Measurements from ENCODE around the gene BRD3. TPM values are rescaled to one million over a fixed set of nuclear protein-coding genes. Genes with fewer than 3 reads are reported as not detected.

BRD3 gene
- total RNA-seq, 1 donor from 2014 or later, result 128 TPM

- H3K27ac Mint-ChIP-seq (ENCODE audit: unreplicated experiment), result no peak overlapping the region
- peaks cover 5% of the 10 kb centered on the region for H3K36me3 Mint-ChIP-seq (ENCODE audit: unreplicated experiment)
- H3K9me3 Mint-ChIP-seq (ENCODE audit: unreplicated experiment), result peaks cover 7% of the 10 kb centered on the region
- peaks cover 11% of the 10 kb centered on the region for H3K27me3 Mint-ChIP-seq (ENCODE audit: unreplicated experiment)
- no peak overlapping the region for H3K4me3 Mint-ChIP-seq (ENCODE audit: unreplicated experiment)
- peaks cover 19% of the 10 kb centered on the region for H3K4me1 Mint-ChIP-seq (ENCODE audit: low read depth, unreplicated experiment)
- no peak for DNase-seq
- no peak for TF ChIP-seq CTCF (IDR thresholded peaks at IDR 0.05; ENCODE audit: partially characterized antibody, unreplicated experiment)
These were observed 36.9 kb downstream of the BRD3 start for GRCh38 chr9:134030821-134031470.

- H3K27ac Mint-ChIP-seq (ENCODE audit: unreplicated experiment), result no peak overlapping the region
- TF ChIP-seq CTCF (IDR thresholded peaks at IDR 0.05; ENCODE audit: partially characterized antibody, unreplicated experiment), result no peak
- DNase-seq, result no peak
- H3K4me3 Mint-ChIP-seq (ENCODE audit: unreplicated experiment), result no peak overlapping the region
- peaks cover 5% of the 10 kb centered on the region for H3K36me3 Mint-ChIP-seq (ENCODE audit: unreplicated experiment)
- H3K9me3 Mint-ChIP-seq (ENCODE audit: unreplicated experiment), result peaks cover 10% of the 10 kb centered on the region
- peaks cover 19% of the 10 kb centered on the region for H3K4me1 Mint-ChIP-seq (ENCODE audit: low read depth, unreplicated experiment)
- H3K27me3 Mint-ChIP-seq (ENCODE audit: unreplicated experiment), result peaks cover 11% of the 10 kb centered on the region
These were observed 38.3 kb downstream of the BRD3 start for GRCh38 chr9:134029248-134030226.

DNA sequence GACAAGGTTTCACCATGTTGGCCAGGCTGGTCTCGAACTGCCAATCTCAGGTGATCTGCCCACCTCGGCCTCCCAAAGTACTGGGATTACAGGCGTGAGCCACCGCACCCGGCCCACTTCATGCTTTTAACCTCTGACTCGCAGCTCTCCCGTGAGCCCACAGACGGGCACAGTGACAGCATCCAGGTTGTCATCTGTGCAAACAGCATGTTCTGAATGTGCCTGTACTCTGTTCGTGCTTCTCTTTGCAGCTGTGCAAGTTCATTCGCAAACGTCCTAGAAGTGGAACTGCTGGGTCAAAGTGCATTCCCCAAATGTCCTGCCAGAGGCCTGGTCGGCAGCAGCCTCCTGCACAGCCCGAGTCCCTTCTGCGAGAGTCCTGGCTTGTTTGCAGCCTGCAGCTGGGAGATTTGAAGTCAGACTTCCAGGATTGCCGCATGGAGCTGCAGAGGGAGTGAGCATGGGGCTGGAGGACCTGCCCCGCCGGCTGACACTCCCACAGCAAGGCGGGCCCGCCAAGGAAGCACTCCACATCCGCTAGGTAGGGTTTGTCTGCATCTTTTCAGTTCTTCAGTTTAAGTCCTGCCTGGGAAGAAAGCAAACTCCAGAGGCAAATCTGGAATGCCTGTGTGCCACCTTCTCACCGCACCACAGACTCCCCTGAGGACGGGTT, 39.1 kb downstream of the BRD3 start:
- TF ChIP-seq CTCF (IDR thresholded peaks at IDR 0.05; ENCODE audit: partially characterized antibody, unreplicated experiment), result no peak
- no peak for DNase-seq
- H3K4me3 Mint-ChIP-seq (ENCODE audit: unreplicated experiment), result peak overlapping the region; percentile 11
- peaks cover 14% of the 10 kb centered on the region for H3K27me3 Mint-ChIP-seq (ENCODE audit: unreplicated experiment)
- H3K36me3 Mint-ChIP-seq (ENCODE audit: unreplicated experiment), result peaks cover 5% of the 10 kb centered on the region
- H3K4me1 Mint-ChIP-seq (ENCODE audit: low read depth, unreplicated experiment), result peaks cover 19% of the 10 kb centered on the region
- peaks cover 11% of the 10 kb centered on the region for H3K9me3 Mint-ChIP-seq (ENCODE audit: unreplicated experiment)
- peak overlapping the region; percentile 92 for H3K27ac Mint-ChIP-seq (ENCODE audit: unreplicated experiment)

- H3K4me3 Mint-ChIP-seq (ENCODE audit: unreplicated experiment), result peak overlapping the region; percentile 58
- no peak for DNase-seq
- H3K9me3 Mint-ChIP-seq (ENCODE audit: unreplicated experiment), result peaks cover 11% of the 10 kb centered on the region
- TF ChIP-seq CTCF (IDR thresholded peaks at IDR 0.05; ENCODE audit: partially characterized antibody, unreplicated experiment), result no peak
- H3K4me1 Mint-ChIP-seq (ENCODE audit: low read depth, unreplicated experiment), result peaks cover 19% of the 10 kb centered on the region
- peaks cover 14% of the 10 kb centered on the region for H3K27me3 Mint-ChIP-seq (ENCODE audit: unreplicated experiment)
- H3K36me3 Mint-ChIP-seq (ENCODE audit: unreplicated experiment), result peaks cover 1% of the 10 kb centered on the region
- peak overlapping the region; percentile 92 for H3K27ac Mint-ChIP-seq (ENCODE audit: unreplicated experiment)
These were observed 39.8 kb downstream of the BRD3 start for GRCh38 chr9:134028076-134028475.

Data from glutamatergic neuron (in vitro differentiated cells).